Stimulated activated CD8-positive, alpha-beta memory T cell treated with anti-CD3 and anti-CD28 coated beads, Interleukin-12 subunit alpha, Interleukin-12 subunit beta, amount 100 ng/mL, for 24 hours (primary cell): ENCODE measurements around the gene NUF2.
"Not testable (repeated sequence)": the region's sequence is repeated elsewhere in the genome, so short reads cannot be mapped to it uniquely, and the experiment has no call there.

Source experiments
- DNase-seq: peaks from one replicate; pipeline ENCODE4 v3.0.0-alpha.2; 2020; ENCODE audit errors: extremely low read depth

The NUF2 gene

DNA sequence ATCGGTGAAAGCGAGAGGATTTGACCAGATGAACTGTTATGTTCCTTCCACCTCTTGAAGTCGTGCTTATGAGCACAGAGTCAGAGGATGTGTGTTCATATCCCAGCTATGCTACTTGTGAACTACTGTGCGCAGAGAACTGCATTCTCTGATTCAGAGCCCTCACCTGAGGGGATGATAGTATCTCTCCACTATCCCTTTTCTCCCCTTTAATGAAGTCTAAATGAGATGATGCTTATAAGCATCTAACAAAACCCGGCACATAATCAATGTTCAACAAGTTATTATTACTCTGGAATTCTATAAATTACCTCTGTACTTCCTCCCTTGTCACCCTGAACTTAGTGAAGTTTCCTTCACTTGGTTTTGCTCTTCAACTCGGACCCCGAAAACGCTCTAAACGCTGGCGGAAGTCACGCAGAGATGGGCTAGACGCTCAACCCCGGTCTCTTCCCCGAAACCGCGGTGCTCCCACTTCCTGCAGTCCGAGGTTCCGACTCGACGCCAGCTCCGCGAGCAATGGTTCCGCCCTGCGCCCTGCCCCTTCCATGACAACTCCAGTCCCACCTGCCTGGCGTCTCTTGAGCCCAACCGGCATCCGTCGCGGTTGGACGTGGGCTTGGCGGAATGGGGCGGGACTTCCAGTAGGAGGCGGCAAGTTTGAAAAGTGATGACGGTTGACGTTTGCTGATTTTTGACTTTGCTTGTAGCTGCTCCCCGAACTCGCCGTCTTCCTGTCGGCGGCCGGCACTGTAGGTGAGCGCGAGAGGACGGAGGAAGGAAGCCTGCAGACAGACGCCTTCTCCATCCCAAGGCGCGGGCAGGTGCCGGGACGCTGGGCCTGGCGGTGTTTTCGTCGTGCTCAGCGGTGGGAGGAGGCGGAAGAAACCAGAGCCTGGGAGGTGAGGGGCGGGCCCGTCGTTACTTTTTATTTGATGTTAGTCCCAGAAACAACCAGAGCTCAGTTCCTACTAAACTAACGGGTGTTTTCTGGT, at the start of gene NUF2:
TSS of gene NUF2 (plus strand) at position 644 of the 995 bp plus-strand sequence. CDS start 4,098 bp downstream, outside the sequence.
- DNase-seq: peak; percentile 89

DNA sequence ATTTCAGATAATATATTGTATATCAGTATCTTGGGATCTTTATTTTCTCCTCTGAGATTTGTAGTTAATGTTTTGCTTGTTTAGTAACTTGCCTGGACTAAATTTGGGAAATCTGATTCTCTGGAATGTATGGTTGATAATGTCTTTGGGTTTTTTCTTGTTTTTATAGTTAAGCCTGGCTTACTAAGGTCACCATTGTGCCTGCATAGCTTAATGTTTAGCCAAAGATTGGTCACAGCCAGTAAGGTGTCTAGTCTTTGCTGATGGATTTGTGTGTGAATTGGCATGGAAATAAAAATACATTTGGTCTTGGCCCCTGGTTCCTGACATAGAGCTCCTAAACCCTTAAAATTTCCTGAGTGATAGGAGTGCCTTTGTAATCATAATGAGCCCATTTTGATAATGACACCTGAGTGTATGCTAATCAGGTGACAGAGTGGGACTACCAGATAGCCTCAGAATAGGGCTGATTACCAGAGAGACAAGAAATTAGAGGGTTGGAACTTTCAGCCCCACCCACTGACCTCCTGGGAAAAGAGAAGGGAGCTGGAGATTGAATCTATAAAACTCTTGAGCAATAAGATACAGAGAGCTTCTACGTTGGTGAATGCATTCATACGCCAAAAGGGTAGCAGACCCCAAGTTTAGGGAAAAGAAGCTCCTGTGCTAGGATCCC, 47.9 kb upstream of the NUF2 start:
- DNase-seq: no peak

DNA sequence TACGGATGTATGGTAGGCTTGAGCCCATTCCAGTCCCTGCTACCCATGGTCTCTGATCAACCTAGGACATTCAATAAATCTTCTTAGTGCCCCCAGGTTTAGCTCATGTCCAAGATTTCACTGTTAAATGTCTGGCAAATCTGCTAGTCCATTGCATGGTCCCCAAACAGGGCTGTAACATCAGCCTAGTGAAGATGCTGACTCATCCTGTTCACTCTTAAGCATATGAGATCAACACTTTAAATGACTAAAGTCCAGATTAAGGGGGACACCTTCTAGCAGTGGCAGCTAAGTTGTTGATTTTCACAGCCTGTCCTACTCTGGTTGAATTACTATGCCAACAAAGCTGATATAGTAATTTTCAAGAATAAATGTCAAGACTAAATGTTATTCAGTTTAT, 46.5 kb upstream of the NUF2 start:
- no peak for DNase-seq

GRCh38 chr1:163278602-163279001, 43.2 kb upstream of the NUF2 start:
- DNase-seq: no peak

DNA sequence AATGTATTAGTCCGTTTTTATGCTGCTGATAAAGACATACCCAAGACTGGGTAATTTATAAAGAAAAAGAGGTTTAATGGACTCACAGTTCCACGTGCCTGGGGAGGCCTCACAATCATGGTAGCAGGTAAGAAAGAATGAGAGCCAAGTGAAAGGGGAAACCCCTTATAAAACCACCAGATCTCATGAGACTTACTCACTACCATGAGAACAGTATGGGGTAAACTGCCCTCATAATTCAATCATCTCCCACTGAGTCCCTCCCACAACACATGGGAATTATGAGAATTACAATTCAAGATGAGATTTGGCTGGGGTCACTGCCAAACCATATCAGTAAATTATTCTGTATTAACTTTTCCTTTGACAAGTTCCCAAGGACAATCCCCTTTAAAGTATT, 36.9 kb upstream of the NUF2 start:
- DNase-seq: not testable (repeated sequence)

DNA sequence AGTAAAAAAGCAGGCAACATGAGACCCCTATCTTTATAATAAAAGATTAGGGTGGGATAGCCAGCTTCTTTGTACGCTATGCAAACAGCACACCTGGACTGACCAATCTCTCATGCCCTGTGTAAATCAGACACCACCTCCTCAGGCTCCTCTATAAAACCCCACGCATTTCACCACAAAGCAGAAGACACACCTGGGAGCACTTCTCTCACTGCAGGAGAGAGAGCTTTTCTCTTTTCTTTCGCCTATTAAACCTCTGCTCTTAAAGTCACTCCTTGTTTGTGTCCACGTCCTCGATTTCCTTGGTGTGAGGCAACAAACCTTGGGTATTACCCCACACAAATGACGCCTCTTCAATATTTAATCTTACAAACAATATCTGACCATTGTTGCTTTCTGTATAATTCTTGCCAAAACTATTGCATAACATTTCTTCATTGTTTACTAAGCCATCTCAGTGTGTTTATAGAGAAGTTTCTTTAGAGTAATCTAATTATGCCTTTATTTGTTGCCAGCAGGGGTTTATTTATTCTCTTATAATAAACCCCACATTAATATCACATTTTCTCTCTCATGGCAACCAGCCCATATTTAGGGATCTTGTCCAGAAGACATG, 31.6 kb upstream of the NUF2 start:
- no peak for DNase-seq

DNA sequence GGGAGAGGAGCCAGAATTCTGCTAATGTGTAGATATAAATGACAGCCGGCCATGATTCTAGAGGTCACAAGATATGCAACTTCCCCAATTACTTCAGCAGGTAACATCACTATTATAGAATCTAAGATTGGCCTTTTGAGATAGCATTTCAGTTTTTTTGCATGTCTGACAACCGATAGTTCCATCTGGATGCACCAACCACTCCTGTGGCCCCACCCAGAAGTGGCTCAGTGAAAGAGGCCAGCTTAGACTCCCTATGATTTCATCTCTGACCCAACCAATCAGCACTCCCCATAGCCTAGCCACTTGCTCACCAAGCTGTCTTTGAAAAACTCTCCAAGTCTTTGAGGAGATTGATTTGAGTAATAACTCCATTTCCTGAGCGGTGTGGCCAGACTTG, 30.3 kb upstream of the NUF2 start:
- DNase-seq: no peak

- DNase-seq: not testable (repeated sequence)
These were observed 29.6 kb upstream of the NUF2 start for GRCh38 chr1:163292153-163292552.

DNA sequence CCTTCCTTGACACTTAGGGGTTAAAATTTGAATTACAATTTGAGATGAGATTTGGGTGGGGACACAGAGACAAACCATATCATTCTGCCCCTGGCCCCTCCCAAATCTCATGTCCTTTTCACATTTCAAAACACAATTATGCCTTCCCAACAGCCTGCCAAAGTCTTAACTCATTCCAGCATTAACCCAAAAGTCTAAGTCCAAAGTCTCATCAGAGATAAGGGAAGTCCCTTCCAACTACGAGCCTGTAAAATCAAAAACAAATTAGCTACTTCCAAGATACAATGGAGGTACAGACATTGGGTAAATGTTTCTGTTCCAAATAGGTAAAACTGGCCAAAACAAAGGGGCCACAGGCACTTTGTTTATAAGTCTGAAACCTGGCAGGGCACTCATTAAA, 28.3 kb upstream of the NUF2 start:
- not testable (repeated sequence) for DNase-seq

- DNase-seq: no peak
These were observed 25.8 kb upstream of the NUF2 start for GRCh38 chr1:163295949-163296348.

GRCh38 chr1:163296504-163297263, 25.1 kb upstream of the NUF2 start:
- DNase-seq: no peak

DNA sequence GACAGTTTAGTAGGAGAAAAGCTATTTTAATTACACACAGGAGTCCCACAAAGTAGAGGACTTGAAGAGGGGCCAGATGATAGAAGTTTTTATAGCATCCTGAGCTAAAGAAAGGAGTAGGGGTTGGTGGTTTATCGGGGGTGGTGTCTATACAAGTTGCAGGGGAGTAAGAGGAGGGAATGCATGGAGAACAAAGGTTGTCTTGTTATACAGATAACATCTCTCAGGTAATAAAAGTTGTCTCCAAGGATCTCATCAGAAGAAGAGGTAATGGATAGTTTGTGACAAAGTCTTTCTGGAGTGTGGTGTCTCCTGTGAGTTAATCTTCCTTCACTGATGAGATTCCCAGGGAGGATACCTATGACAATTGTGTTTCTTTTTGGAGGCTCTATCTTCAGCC, 23.4 kb upstream of the NUF2 start:
- DNase-seq: no peak

GRCh38 chr1:163300568-163300967, 21.2 kb upstream of the NUF2 start:
- no peak for DNase-seq

- DNase-seq: no peak
These were observed 18.2 kb upstream of the NUF2 start for GRCh38 chr1:163303561-163303960.

- no peak for DNase-seq
These were observed 16.3 kb upstream of the NUF2 start for GRCh38 chr1:163305441-163305840.

DNA sequence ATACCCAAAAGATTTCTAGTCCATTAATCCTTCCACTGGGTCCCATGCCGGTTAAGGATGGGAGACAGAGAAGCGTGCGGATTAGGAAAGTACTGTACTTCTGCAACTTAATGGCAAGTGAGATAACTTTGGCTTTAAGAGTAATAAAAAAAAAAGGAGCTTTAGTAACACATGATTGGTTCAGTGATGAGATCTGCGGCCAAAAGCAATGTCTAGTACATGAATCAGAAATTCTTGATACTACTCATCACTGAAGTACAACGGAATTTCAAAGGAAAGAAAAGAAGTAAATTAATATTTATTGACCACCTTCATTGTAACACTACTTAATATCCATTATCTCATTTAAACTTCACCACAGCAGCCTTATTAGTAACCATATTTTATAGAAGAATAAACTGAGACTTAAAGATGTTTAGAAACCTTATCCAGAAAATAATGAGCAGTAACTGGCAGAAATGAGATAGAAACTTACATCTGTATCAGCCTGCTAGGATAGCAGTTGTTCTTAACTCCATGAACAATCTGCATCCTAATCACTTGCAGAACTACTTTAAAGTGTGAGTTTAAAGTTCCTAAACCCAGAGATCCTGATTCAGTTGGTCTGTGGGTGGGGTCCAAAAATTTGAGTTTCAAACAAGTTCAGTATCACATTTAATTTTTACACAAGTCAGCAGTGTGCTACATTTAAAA, 14.1 kb upstream of the NUF2 start:
- no peak for DNase-seq

- DNase-seq: no peak
These were observed 12.9 kb upstream of the NUF2 start for GRCh38 chr1:163308811-163309210.

- no peak for DNase-seq
These were observed 5.9 kb upstream of the NUF2 start for GRCh38 chr1:163315773-163316374.

- DNase-seq: no peak
These were observed 863 bp upstream of the NUF2 start for GRCh38 chr1:163320891-163321290.

DNA sequence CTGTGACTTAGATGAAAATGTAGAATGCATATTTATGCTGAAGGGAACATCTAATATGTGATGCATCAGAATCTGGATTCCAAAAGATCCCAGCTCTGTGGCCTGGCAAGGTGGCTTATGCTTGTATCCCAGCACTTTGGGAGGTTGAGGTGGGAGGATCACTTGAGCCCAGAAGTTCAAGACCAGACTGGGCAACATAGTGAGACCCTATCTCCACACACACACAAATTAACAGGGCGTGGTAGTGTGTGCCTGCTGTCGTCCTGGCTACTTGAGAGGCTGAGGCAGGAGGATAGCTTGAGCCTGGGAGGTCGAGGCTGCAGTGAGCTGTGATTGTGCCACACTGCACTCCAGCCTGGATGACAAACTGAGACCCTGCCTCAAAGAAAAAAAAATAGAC, 1.6 kb downstream of the NUF2 start:
- DNase-seq: not testable (repeated sequence)

GRCh38 chr1:163331116-163331515, 9.4 kb downstream of the NUF2 start:
- no peak for DNase-seq
